PC-3 (cell line): ENCODE data around the gene CMSS1.

Source experiments
- CTCF ChIP-seq: fragments of 300-600 bp; sonication (generic); conservative IDR thresholded peaks from 2 replicates; pipeline ENCODE4 v1.5.1; 2017; ENCODE audit warnings: antibody characterized with exemption, low read depth, mild to moderate bottlenecking, low read length
- EZH2 ChIP-seq: fragments of 300-600 bp; sonication (generic); IDR thresholded peaks from one replicate; pipeline ENCODE4 v1.6.1; 2017; ENCODE audit warnings: antibody characterized with exemption, mild to moderate bottlenecking, low read length; ENCODE audit not compliant: unreplicated experiment
- EZH2phosphoT487 ChIP-seq: fragments of 300-600 bp; sonication (generic); IDR thresholded peaks from 2 replicates; pipeline ENCODE4 v1.6.1; 2018; ENCODE audit warnings: mild to moderate bottlenecking, antibody characterized with exemption, low read length, borderline replicate concordance

DNA sequence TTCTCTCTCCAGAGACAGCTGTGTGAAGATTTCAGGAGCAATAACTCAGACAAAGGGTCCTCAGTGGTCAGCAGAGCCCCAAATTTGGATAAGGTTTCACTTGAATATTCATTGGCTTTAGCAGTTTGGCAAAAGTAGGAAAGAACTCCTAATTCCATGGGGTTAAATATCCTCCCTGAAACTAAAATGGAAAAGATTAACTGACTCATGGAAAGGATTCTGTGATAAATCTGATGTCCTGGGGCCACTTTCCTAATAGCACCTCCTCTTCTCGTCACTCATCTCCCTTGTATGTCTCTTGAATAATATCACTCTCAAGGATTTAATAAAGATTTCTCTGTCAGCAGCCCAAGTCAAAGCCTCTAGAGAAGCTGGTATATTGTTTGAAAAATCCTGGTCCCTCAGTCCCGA lies 409.9 kb downstream of the CMSS1 start:
- no peak for TF ChIP-seq CTCF
- no peak for TF ChIP-seq EZH2
- TF ChIP-seq EZH2phosphoT487, result no peak
